ENCODE measurements around the gene PSMG3. TPM values are rescaled to one million over a fixed set of nuclear protein-coding genes. Genes with fewer than 3 reads are reported as not detected.

The PSMG3 gene
- total RNA-seq, 4 donors from 2014 or later, result 25.4 to 46.4 (median 32.2) TPM

GRCh38 chr7:1598961-1599639 is 29.3 kb upstream of the PSMG3 start:
- ATAC-seq (no peak), DNase-seq (no peak)
- H3K27ac ChIP-seq, result no peak overlapping the region
- no peaks in the 10 kb centered on the region for H3K36me3 ChIP-seq
- H3K4me1 ChIP-seq, result no peaks in the 10 kb centered on the region
- H3K27me3 ChIP-seq, result peaks cover 8 to 24% (median 15%) of the 10 kb centered on the region in 3 donors
- H3K4me3 ChIP-seq, result no peak overlapping the region
- intact Hi-C loops (cut with DNase I; ENCODE audit: low total_unique reads), result no loop called here
- in situ Hi-C loops (cut with MboI; ENCODE audit: low sequenced_read_pairs in 4 of 4), result loop anchor here in 3 of 4 donors (25.0 kb wide), 2 partner anchors 163 to 613 kb away; no protein-coding TSS in a partner anchor
- no peaks in the 10 kb centered on the region for H3K9me3 ChIP-seq
- no peak for TF ChIP-seq CTCF (IDR thresholded peaks at IDR 0.05 in 4 of 5, conservative IDR thresholded peaks at IDR 0.05 in 1 of 5)
- TF ChIP-seq POLR2A (IDR thresholded peaks at IDR 0.05), result no peak

GRCh38 chr7:1598286-1598685 is 28.5 kb upstream of the PSMG3 start:
- H3K4me3 ChIP-seq, result no peak overlapping the region
- H3K36me3 ChIP-seq, result no peaks in the 10 kb centered on the region
- no peak overlapping the region for H3K27ac ChIP-seq
- TF ChIP-seq CTCF (IDR thresholded peaks at IDR 0.05 in 4 of 5, conservative IDR thresholded peaks at IDR 0.05 in 1 of 5) (no peak), POLR2A (IDR thresholded peaks at IDR 0.05) (no peak)
- DNase-seq (no peak), ATAC-seq (no peak)
- H3K27me3 ChIP-seq, result peaks cover 10 to 24% (median 19%) of the 10 kb centered on the region in 3 donors
- H3K4me1 ChIP-seq, result no peaks in the 10 kb centered on the region
- intact Hi-C loops (cut with DNase I; ENCODE audit: low total_unique reads), result no loop called here
- in situ Hi-C loops (cut with MboI; ENCODE audit: low sequenced_read_pairs in 4 of 4), result loop anchor here in 3 of 4 donors (25.0 kb wide), 2 partner anchors 164 to 614 kb away; no protein-coding TSS in a partner anchor
- H3K9me3 ChIP-seq, result no peaks in the 10 kb centered on the region

GRCh38 chr7:1597791-1598190 is 28.0 kb upstream of the PSMG3 start:
- no peak overlapping the region for H3K4me3 ChIP-seq
- no peak for TF ChIP-seq POLR2A (IDR thresholded peaks at IDR 0.05)
- in situ Hi-C loops (cut with MboI; ENCODE audit: low sequenced_read_pairs in 4 of 4), result loop anchor here in 3 of 4 donors (25.0 kb wide), 2 partner anchors 165 to 615 kb away; no protein-coding TSS in a partner anchor
- H3K4me1 ChIP-seq, result no peaks in the 10 kb centered on the region
- no peak overlapping the region for H3K27ac ChIP-seq
- no peak for DNase-seq
- H3K9me3 ChIP-seq, result no peaks in the 10 kb centered on the region
- intact Hi-C loops (cut with DNase I; ENCODE audit: low total_unique reads), result no loop called here
- no peaks in the 10 kb centered on the region for H3K36me3 ChIP-seq
- ATAC-seq, result no peak
- peaks cover 14 to 28% (median 24%) of the 10 kb centered on the region in 3 donors for H3K27me3 ChIP-seq

- no peak for ATAC-seq
Observed at GRCh38 chr7:1597066-1597760, 27.4 kb upstream of the PSMG3 start.

More at GRCh38 chr7:1597066-1597760, 27.4 kb upstream of the PSMG3 start:
- no peak overlapping the region for H3K27ac ChIP-seq
- no peak for TF ChIP-seq CTCF (IDR thresholded peaks at IDR 0.05 in 4 of 5, conservative IDR thresholded peaks at IDR 0.05 in 1 of 5)
- no peak for TF ChIP-seq POLR2A (IDR thresholded peaks at IDR 0.05)
- peaks cover 19 to 34% (median 29%) of the 10 kb centered on the region in 3 donors for H3K27me3 ChIP-seq
- no peaks in the 10 kb centered on the region for H3K4me1 ChIP-seq
- no peak for DNase-seq
- in situ Hi-C loops (cut with MboI; ENCODE audit: low sequenced_read_pairs in 4 of 4), result loop anchor here in 3 of 4 donors (25.0 kb wide), 2 partner anchors 165 to 615 kb away; no protein-coding TSS in a partner anchor
- intact Hi-C loops (cut with DNase I; ENCODE audit: low total_unique reads), result no loop called here
- H3K36me3 ChIP-seq, result no peaks in the 10 kb centered on the region
- no peak overlapping the region for H3K4me3 ChIP-seq
- H3K9me3 ChIP-seq, result no peaks in the 10 kb centered on the region

All from gastrocnemius medialis (tissue), 4 donors.